Measurements from ENCODE around the gene PLEKHH1.

DNA sequence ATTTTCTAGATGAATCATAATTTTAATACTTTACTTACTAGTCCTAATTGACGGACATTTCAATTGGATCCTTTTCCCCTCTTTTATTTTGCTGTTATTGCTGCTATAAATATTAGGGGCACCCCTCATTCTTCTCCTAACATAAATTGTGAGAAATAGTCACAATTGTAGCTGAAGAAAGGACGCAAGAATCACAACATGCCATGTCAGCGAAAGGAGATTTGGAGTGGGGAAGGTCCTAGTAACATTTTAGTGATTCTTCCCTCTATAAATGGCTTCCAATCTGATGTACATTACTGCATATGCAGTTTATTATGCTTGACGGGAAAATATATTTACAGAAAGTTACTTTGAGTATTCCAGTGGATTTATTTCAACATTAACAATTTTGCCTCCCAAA, 7.7 kb upstream of the PLEKHH1 start:
- TF ChIP-seq ZNF331 (CRISPR knock-in tag; IDR thresholded peaks at IDR 0.05; ENCODE audit: low read depth) (no peak), POLR2AphosphoS5 (IDR thresholded peaks at IDR 0.05; ENCODE audit: low read depth) (no peak), EZH2 (IDR thresholded peaks at IDR 0.05; ENCODE audit: low read depth, unreplicated experiment) (no peak)

All from GM23338 (cell line).